H9 (cell line): ENCODE measurements around the gene ZNF644. TPM values are rescaled to one million over a fixed set of nuclear protein-coding genes. Genes with fewer than 3 reads are reported as not detected.

ENCODE experiments used
- DNase-seq: peaks from one replicate; pipeline ENCODE4 v3.0.0-alpha.2; 2017
- H2AFZ ChIP-seq: one replicate; pipeline ENCODE4 v1.6.1; 2013; ENCODE audit warnings: mild to moderate bottlenecking, low read length, control low read depth, moderate library complexity
- H2AK5ac ChIP-seq: 2 replicates; pipeline ENCODE4 v1.6.1; 2013; ENCODE audit warnings: low read length, control low read depth, mixed read lengths; ENCODE audit not compliant: insufficient read length
- H2BK120ac ChIP-seq: one replicate; pipeline ENCODE4 v1.6.1; 2013; ENCODE audit warnings: low read depth, mild to moderate bottlenecking, low read length, control low read depth, inconsistent platforms; ENCODE audit not compliant: poor library complexity, severe bottlenecking
- H2BK12ac ChIP-seq: 2 replicates; pipeline ENCODE4 v1.6.1; 2013; ENCODE audit warnings: low read length, control low read depth, mixed read lengths, low read depth; ENCODE audit not compliant: insufficient read length
- H2BK15ac ChIP-seq: 2 replicates; pipeline ENCODE4 v1.6.1; 2013; ENCODE audit warnings: low read depth, low read length, control low read depth
- H2BK20ac ChIP-seq: one replicate; pipeline ENCODE4 v1.6.1; 2013; ENCODE audit warnings: low read depth, mild to moderate bottlenecking, low read length, control low read depth, inconsistent platforms; ENCODE audit not compliant: poor library complexity, severe bottlenecking
- H2BK5ac ChIP-seq: 2 replicates; pipeline ENCODE4 v1.6.1; 2013; ENCODE audit warnings: low read length, control low read depth, mixed read lengths; ENCODE audit not compliant: insufficient read length
- H3K14ac ChIP-seq: 2 replicates; pipeline ENCODE4 v1.6.1; 2013; ENCODE audit warnings: low read length, control low read depth; ENCODE audit not compliant: insufficient read depth
- H3K18ac ChIP-seq: 2 replicates; pipeline ENCODE4 v1.6.1; 2013; ENCODE audit warnings: low read depth, mild to moderate bottlenecking, mixed read lengths, low read length, control low read depth; ENCODE audit not compliant: insufficient read length
- H3K23ac ChIP-seq: 2 replicates; pipeline ENCODE4 v1.6.1; 2013; ENCODE audit warnings: low read length, control low read depth, mixed read lengths, low read depth; ENCODE audit not compliant: insufficient read length
- H3K23me2 ChIP-seq: 2 replicates; pipeline ENCODE4 v1.6.1; 2013; ENCODE audit warnings: low read depth, mild to moderate bottlenecking, mixed read lengths, low read length, control low read depth; ENCODE audit not compliant: insufficient read length, poor library complexity, severe bottlenecking
- H3K27ac ChIP-seq: 2 replicates; pipeline ENCODE4 v1.5.1; 2013; ENCODE audit warnings: low read length, control low read depth, mixed read lengths, low read depth; ENCODE audit not compliant: insufficient read length
- H3K27me3 ChIP-seq: 2 replicates; pipeline ENCODE4 v1.6.1; 2013; ENCODE audit warnings: low read length, control low read depth, inconsistent platforms; ENCODE audit not compliant: insufficient read depth
- H3K4ac ChIP-seq: 2 replicates; pipeline ENCODE4 v1.6.1; 2013; ENCODE audit warnings: low read depth, mild to moderate bottlenecking, control low read depth, inconsistent platforms, low read length, moderate library complexity
- H3K4me1 ChIP-seq: 2 replicates; pipeline ENCODE4 v1.6.1; 2013; ENCODE audit warnings: low read length, control low read depth, inconsistent platforms; ENCODE audit not compliant: insufficient read depth
- H3K4me2 ChIP-seq: 2 replicates; pipeline ENCODE4 v1.6.1; 2013; ENCODE audit warnings: low read length, control low read depth, mixed read lengths; ENCODE audit not compliant: insufficient read length, insufficient read depth
- H3K56ac ChIP-seq: 2 replicates; pipeline ENCODE4 v1.6.1; 2013; ENCODE audit warnings: low read depth, mild to moderate bottlenecking, mixed read lengths, low read length, control low read depth; ENCODE audit not compliant: insufficient read length
- H3K79me1 ChIP-seq: 2 replicates; pipeline ENCODE4 v1.6.1; 2013; ENCODE audit warnings: low read depth, mild to moderate bottlenecking, moderate library complexity, low read length, control low read depth, inconsistent platforms; ENCODE audit not compliant: insufficient read depth, poor library complexity, severe bottlenecking
- H3K79me2 ChIP-seq: 2 replicates; pipeline ENCODE4 v1.6.1; 2013; ENCODE audit warnings: low read length, control low read depth, inconsistent platforms; ENCODE audit not compliant: insufficient read depth
- H3K9ac ChIP-seq: 2 replicates; pipeline ENCODE4 v1.6.1; 2013; ENCODE audit warnings: low read length, control low read depth, mixed read lengths; ENCODE audit not compliant: insufficient read length; ENCODE audit errors: extremely low read depth
- H3K9me3 ChIP-seq: one replicate; pipeline ENCODE4 v1.6.1; 2013; ENCODE audit warnings: low read depth, low read length, inconsistent platforms; ENCODE audit not compliant: control insufficient read depth
- H3T11ph ChIP-seq: one replicate; pipeline ENCODE4 v1.6.1; 2013; ENCODE audit warnings: mild to moderate bottlenecking, low read length, control low read depth, inconsistent platforms
- H4K20me1 ChIP-seq: one replicate; pipeline ENCODE4 v1.6.1; 2013; ENCODE audit not compliant: control insufficient read depth, insufficient read length, insufficient read depth
- H4K5ac ChIP-seq: 2 replicates; pipeline ENCODE4 v1.6.1; 2013; ENCODE audit warnings: low read depth, mild to moderate bottlenecking, mixed read lengths, low read length, control low read depth; ENCODE audit not compliant: insufficient read length
- H4K8ac ChIP-seq: replicated peaks from 2 replicates; pipeline ENCODE4 v1.6.1; 2013; ENCODE audit warnings: low read length, control low read depth, mixed read lengths, low read depth; ENCODE audit not compliant: insufficient read length
- H4K91ac ChIP-seq: 2 replicates; pipeline ENCODE4 v1.6.1; 2013; ENCODE audit warnings: low read depth, mild to moderate bottlenecking, moderate library complexity, mixed read lengths, low read length, control low read depth; ENCODE audit not compliant: insufficient read length
- H3K27ac Mint-ChIP-seq, 3 experiments: 2 replicates in 2 of 3; 3 replicates in 1 of 3; pipeline ENCODE4 v1.8.0; 2020 to 2021; ENCODE audit warnings: mixed read lengths in 3 of 3, mild to moderate bottlenecking in 1 of 3, moderate library complexity in 1 of 3
- H3K27me3 Mint-ChIP-seq: 2 replicates; pipeline ENCODE4 v1.8.0; 2021; ENCODE audit warnings: low read depth, mild to moderate bottlenecking, moderate library complexity, mixed read lengths
- H3K36me3 Mint-ChIP-seq, 3 experiments: 2 replicates in 2 of 3; 3 replicates in 1 of 3; pipeline ENCODE4 v1.8.0; 2020 to 2021; ENCODE audit warnings: low read depth in 3 of 3, mixed read lengths in 3 of 3; ENCODE audit not compliant: insufficient read depth in 1 of 3
- H3K4me1 Mint-ChIP-seq, 2 experiments: 2 replicates each; pipeline ENCODE4 v1.8.0; 2020; ENCODE audit warnings: mixed read lengths in 2 of 2
- H3K4me3 Mint-ChIP-seq, 2 experiments: 2 replicates in 1 of 2; 3 replicates in 1 of 2; pipeline ENCODE4 v1.8.0; 2020 to 2021; ENCODE audit warnings: mild to moderate bottlenecking in 2 of 2, mixed read lengths in 2 of 2, moderate library complexity in 1 of 2
- H3K9me3 Mint-ChIP-seq, 2 experiments: 2 replicates in 1 of 2; 3 replicates in 1 of 2; pipeline ENCODE4 v1.8.0; 2020; ENCODE audit warnings: mild to moderate bottlenecking in 2 of 2, mixed read lengths in 2 of 2, moderate library complexity in 1 of 2
- CTCF ChIP-seq: fragments of 200-600 bp; sonication (generic); conservative IDR thresholded peaks from 3 replicates; pipeline ENCODE4 v1.8.0; 2021; ENCODE audit warnings: antibody characterized with exemption, mild to moderate bottlenecking
- total RNA-seq: library from RNA; stranded (reverse); gene quantifications from 2 replicates; pipeline ENCODE4 v1.2.1, GENCODE V29; 2021

Gene ZNF644
- total RNA-seq, 1 experiment from 2014 or later, result 78.9 TPM

GRCh38 chr1:91007827-91008226 lies 14.0 kb downstream of the ZNF644 start:
- H3K9ac ChIP-seq, result no peak overlapping the region
- H3K27ac ChIP-seq, result no peak overlapping the region
- H3K9me3 ChIP-seq, result no peaks in the 10 kb centered on the region
- Mint-ChIP-seq H3K36me3 (peaks cover 23 to 47% (median 46%) of the 10 kb centered on the region in 3 experiments), H3K4me3 (no peak overlapping the region), H3K4me1 (peaks cover 50 to 55% of the 10 kb centered on the region in 2 experiments), H3K9me3 (peaks cover 20 to 24% of the 10 kb centered on the region in 2 experiments), H3K27me3 (no peaks in the 10 kb centered on the region), H3K27ac (peak overlapping the region in 1 of 3 experiments; percentile 80; a peak in 3 of 7 replicates)
- H2BK15ac ChIP-seq, result no peak overlapping the region
- no peak for TF ChIP-seq CTCF
- H3K14ac ChIP-seq, result no peak overlapping the region
- no peak overlapping the region for H4K91ac ChIP-seq
- H3K79me2 ChIP-seq, result peaks cover 39% of the 10 kb centered on the region; the same call in 1 of the 2 replicates
- H3K27me3 ChIP-seq, result no peaks in the 10 kb centered on the region
- H4K20me1 ChIP-seq, result no peaks in the 10 kb centered on the region
- no peak overlapping the region for H3T11ph ChIP-seq
- H2BK20ac ChIP-seq, result no peak overlapping the region
- peaks cover 7% of the 10 kb centered on the region for H3K79me1 ChIP-seq
- H2BK5ac ChIP-seq, result no peak overlapping the region
- no peak overlapping the region for H3K56ac ChIP-seq
- DNase-seq, result no peak
- no peaks in the 10 kb centered on the region for H3K23me2 ChIP-seq
- peaks cover 4% of the 10 kb centered on the region; the same call in 1 of the 2 replicates for H3K4me1 ChIP-seq
- H4K5ac ChIP-seq, result no peak overlapping the region
- H3K23ac ChIP-seq, result no peak overlapping the region
- H4K8ac ChIP-seq, result no peak overlapping the region
- no peak overlapping the region for H2BK12ac ChIP-seq
- H2AFZ ChIP-seq, result no peak overlapping the region
- no peak overlapping the region for H3K18ac ChIP-seq
- no peak overlapping the region for H2AK5ac ChIP-seq
- no peak overlapping the region for H3K4me2 ChIP-seq
- no peak overlapping the region for H3K4ac ChIP-seq
- no peak overlapping the region for H2BK120ac ChIP-seq
